DLD1 (cell line): ENCODE measurements around the gene CIT.
"Not testable (repeated sequence)": the region's sequence is repeated elsewhere in the genome, so short reads cannot be mapped to it uniquely, and the experiment has no call there.

Experiments
- in situ Hi-C: cut with HindIII; loops from 2 replicates; pipeline ENCODE4 v1.10.0; 2017; ENCODE audit warnings: low sequenced_read_pairs

Gene CIT, protein sequence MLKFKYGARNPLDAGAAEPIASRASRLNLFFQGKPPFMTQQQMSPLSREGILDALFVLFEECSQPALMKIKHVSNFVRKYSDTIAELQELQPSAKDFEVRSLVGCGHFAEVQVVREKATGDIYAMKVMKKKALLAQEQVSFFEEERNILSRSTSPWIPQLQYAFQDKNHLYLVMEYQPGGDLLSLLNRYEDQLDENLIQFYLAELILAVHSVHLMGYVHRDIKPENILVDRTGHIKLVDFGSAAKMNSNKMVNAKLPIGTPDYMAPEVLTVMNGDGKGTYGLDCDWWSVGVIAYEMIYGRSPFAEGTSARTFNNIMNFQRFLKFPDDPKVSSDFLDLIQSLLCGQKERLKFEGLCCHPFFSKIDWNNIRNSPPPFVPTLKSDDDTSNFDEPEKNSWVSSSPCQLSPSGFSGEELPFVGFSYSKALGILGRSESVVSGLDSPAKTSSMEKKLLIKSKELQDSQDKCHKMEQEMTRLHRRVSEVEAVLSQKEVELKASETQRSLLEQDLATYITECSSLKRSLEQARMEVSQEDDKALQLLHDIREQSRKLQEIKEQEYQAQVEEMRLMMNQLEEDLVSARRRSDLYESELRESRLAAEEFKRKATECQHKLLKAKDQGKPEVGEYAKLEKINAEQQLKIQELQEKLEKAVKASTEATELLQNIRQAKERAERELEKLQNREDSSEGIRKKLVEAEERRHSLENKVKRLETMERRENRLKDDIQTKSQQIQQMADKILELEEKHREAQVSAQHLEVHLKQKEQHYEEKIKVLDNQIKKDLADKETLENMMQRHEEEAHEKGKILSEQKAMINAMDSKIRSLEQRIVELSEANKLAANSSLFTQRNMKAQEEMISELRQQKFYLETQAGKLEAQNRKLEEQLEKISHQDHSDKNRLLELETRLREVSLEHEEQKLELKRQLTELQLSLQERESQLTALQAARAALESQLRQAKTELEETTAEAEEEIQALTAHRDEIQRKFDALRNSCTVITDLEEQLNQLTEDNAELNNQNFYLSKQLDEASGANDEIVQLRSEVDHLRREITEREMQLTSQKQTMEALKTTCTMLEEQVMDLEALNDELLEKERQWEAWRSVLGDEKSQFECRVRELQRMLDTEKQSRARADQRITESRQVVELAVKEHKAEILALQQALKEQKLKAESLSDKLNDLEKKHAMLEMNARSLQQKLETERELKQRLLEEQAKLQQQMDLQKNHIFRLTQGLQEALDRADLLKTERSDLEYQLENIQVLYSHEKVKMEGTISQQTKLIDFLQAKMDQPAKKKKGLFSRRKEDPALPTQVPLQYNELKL (N-terminal part only)

DNA sequence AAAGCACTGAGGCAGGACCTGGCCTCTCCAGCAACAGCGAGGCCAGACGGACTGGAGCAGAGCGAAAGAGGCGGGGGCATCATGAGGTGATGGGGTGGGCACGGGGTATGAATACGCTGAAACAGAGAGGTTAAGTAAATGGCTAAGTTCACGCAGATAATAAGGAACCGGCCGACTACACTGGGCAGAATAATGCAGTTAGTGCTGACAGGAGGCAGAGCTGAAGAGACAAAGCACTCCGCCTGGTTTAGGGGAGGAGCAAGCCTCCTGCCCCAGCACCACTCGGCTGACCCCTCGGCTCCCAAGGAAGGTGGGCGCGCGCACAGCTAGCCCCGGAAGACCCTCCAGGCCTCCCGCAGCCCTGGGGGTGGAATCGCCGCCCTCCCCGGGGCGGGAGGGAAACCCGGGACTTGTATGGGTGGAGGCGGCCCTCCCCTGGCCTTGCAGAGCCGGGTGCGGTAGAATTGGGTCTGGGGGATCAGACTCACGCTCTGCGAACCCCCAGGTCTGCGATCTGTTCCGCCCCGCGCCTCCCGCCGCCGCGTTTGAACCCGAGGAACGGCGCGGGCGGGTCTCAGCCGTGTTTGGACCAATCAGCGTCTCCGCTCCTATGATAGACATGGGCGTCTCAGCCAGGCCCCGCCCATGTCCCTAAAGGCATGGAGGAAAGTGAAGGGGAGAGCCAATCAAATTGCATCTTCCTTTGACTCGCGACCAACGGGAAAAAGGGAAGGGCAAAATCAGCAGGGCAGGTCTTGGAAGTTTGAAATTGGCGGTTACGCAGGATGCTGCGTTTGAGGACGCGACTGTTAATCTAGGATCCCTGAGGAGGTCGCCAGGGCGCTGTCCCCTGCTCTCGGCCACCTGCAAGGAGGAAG, at the start of gene CIT:
Gene CIT, minus strand, starts transcription at position 560 of the 878 bp plus-strand sequence. CDS start 1,152 bp downstream, outside the sequence.
- in situ Hi-C loops, result no loop called here

DNA sequence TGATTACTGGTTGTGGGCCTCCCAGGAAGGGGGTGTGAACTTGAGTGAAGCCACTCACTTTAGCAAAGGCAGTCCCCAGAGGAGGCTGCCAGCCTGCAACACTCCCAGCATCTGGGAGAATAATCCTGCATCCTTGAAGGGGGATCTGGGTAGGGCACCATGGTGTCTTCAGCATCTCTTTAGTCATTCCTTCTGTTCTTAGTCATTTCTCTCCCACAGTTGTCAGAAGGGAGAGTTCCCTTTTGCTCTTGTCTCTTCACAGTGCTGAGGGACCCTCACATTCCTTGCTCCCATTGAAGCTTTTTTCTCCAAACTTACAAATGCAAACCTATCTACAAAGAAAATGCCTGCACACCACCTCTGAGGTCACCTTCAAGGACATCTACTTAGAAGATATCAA, 48.1 kb upstream of the CIT start:
- in situ Hi-C loops, result no loop called here

GRCh38 chr12:119920064-119920463, 42.9 kb upstream of the CIT start:
- in situ Hi-C loops, result no loop called here

DNA sequence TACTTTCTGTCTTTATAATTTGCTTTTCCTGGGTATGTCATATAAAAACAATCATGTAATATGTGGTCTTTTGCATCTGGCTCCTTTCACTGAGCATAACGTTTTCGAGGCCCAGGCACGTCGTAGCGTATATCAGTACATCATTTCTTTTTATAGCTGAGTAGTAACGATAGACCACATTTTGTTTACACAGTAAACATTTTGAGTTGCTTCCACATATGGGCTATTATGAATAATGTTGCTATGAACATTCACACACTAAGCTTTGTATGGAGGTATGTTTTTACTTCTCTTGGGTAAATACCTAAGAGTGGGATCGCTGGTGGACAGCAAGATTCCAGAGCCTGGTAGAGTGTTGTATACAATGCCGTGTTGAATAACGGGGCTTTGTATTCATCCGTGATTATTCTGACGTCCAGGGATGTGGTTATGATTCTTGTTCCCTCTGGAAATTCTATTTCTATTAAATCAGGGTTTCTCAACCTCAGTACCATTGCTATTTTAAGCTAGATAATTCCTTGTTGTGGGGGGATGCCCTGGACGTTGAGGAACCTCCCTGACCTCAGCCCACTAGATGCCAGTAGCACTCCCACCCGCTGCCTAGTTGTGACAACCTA, 38.9 kb upstream of the CIT start:
- in situ Hi-C loops, result no loop called here

GRCh38 chr12:119914666-119915065, 37.5 kb upstream of the CIT start:
- in situ Hi-C loops, result no loop called here

- in situ Hi-C loops, result no loop called here
Observed at GRCh38 chr12:119913536-119914330, 36.6 kb upstream of the CIT start.

GRCh38 chr12:119911182-119911581, 34.1 kb upstream of the CIT start:
- in situ Hi-C loops, result no loop called here

- in situ Hi-C loops, result no loop called here
Observed at GRCh38 chr12:119910586-119910985, 33.5 kb upstream of the CIT start.

DNA sequence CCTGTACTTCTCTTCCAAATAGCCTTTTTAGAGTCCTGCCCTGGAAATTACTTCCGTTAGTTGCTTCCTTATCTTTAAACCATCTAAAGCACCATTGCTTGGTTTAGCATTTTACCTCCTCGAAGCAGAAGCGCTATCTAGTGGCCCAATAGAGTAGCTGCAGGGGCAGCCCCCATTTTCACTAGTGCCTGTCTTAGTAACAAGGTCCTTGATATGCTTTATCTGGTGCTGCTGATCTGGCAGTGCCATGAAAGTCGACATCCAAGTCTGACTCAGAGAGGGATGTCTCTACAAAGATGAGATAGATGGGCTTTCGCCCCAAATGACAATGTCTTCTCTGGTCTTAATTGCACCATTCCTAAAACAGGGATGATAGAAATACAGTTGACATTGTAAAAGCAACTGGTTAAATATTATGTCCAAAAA, 25.0 kb upstream of the CIT start:
- in situ Hi-C loops, result no loop called here

DNA sequence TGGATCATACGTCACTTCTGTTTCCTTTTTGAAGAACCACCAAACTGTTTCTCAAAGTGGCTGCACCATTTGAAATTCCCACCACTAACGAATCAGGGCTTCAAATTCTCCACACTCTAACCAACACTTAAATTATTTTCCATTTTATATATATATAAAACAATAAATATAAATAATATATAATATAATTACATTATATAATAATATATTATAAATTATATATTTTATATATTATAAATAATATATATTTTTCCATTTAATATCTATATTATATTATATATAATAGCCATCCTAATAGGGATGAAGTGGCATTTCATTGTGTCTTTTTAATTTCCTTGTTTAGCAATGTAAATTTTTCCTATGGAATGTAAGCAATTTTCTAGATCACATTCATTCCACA, 24.6 kb upstream of the CIT start:
- in situ Hi-C loops, result no loop called here

DNA sequence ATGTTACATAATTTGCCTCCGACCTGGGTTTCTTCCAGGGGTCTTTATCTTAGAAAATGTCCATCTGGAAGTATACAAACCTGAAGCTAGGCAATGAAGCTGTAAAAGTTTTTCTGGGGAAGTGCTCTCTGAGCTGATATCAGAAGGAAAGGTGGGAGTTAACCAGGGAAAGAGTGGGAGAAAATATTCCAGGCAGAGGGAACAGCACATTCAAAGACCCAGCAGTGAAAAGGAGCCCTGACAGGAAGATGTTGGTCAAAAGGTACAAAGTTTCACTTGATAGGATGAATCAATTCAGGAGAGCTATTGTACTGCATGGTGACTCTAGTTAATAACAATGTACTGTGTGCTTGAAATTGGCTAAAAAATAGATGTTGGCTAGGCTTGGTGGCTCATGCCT, 17.8 kb upstream of the CIT start:
- in situ Hi-C loops, result no loop called here

DNA sequence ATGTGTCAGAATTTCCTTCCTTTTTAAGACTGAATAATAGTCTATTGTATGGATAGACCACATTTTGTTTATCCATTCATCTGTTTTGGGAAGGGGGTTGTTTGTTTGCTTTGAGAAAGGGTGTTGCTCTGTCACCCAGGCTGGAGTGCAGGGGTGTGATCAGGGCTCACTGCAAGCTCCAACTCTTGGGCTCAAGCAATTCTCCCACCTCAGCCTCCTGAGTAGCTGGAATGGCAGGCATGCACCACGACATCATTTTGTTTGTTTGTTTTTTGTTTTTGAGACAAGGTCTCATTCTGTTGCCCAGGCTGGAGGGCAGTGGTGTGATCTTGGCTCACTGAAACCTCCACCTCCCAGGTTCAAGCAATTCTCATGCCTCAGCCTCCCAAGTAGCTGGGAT, 15.5 kb upstream of the CIT start:
- in situ Hi-C loops, result not testable (repeated sequence)

GRCh38 chr12:119885549-119885948, 8.4 kb upstream of the CIT start:
- in situ Hi-C loops, result no loop called here

GRCh38 chr12:119883791-119884190, 6.7 kb upstream of the CIT start:
- in situ Hi-C loops, result not testable (repeated sequence)

DNA sequence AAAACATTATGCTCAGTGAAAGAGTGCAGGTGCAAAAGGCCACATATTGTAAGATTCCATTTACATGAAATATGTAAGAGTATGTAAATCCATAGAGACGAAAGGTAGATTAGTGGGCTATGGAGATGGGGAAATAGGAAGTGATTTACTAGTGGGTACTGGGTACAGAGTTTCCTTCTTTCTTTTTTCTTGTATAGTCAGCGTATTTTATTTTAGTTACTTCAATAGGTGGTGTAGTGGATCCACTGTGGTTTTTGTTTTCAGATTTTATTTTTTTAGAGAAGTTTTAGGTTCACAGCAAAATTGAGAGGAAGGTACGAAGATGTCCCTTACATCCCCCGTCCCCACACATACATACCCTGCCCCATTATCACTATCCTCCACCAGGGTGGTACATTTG, 6.1 kb upstream of the CIT start:
- in situ Hi-C loops, result no loop called here

GRCh38 chr12:119877639-119877948, 474 bp upstream of the CIT start:
- in situ Hi-C loops, result no loop called here

GRCh38 chr12:119870457-119870856, 6.7 kb downstream of the CIT start:
- in situ Hi-C loops, result no loop called here

DNA sequence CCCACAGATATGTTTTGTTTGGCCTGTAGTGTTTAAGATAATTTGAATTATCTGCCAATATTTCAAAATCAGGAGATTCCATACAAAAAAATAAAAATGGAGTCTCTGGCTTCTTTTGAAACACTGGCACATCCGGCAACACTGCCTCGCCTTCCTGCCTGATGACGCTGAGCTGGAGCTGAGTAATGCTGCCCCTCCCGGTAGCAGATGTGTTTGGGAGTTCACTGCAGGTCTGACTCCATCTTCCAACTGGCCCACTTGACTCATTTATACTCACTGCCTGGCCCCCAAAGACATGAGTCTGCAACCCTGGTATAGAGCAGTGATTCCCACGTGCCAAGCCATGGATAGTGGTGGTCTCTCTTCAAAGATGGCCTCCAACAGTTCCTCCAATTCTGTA, 7.4 kb downstream of the CIT start:
- in situ Hi-C loops, result no loop called here

DNA sequence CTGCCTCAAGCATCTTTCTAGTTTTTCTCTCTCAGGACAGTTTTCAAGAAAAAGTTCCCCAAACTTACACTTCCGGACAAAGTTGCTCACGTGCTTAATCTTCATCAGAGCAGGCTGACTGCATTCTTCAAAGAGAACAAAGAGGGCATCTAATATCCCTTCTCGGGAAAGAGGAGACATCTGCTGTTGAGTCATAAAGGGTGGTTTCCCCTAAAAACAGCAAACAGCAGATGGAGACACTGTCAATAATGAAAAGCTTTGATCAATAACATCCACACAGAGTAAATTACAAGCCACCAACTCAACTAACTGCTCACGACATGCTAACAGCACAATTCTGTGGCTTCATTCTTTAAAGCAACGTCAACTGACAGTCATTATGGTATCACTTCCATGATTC, 8.1 kb downstream of the CIT start:
- in situ Hi-C loops, result no loop called here
